Parathyroid adenoma (tissue), 2 donors: Measurements from ENCODE around the gene TMCC3.

ENCODE experiments used
- H2AFZ ChIP-seq: fragments of 300-600 bp; sonication (generic); one replicate; pipeline ENCODE4 v1.7.0; 2017; ENCODE audit warnings: antibody characterized with exemption, mild to moderate bottlenecking
- H3K27ac ChIP-seq: fragments of 300-600 bp; sonication (generic); one replicate; pipeline ENCODE4 v1.7.0; 2017
- H3K27me3 ChIP-seq: fragments of 300-600 bp; sonication (generic); one replicate; pipeline ENCODE4 v1.7.0; 2017; ENCODE audit warnings: low read length; ENCODE audit not compliant: control insufficient read depth, insufficient read depth
- H3K36me3 ChIP-seq: fragments of 300-600 bp; sonication (generic); one replicate; pipeline ENCODE4 v1.7.0; 2017; ENCODE audit warnings: low read length; ENCODE audit not compliant: control insufficient read depth, insufficient read depth
- H3K4me1 ChIP-seq: fragments of 300-600 bp; sonication (generic); one replicate; pipeline ENCODE4 v1.7.0; 2017; ENCODE audit warnings: control low read depth
- H3K4me2 ChIP-seq: fragments of 300-600 bp; sonication (generic); one replicate; pipeline ENCODE4 v1.7.0; 2017; ENCODE audit warnings: low read length
- H3K4me3 ChIP-seq: fragments of 300-600 bp; sonication (generic); one replicate; pipeline ENCODE4 v1.7.0; 2017; ENCODE audit warnings: low read depth, low read length
- H3K79me2 ChIP-seq: fragments of 300-600 bp; sonication (generic); one replicate; pipeline ENCODE4 v1.7.0; 2017; ENCODE audit warnings: control low read depth
- H3K9ac ChIP-seq: fragments of 300-600 bp; sonication (generic); one replicate; pipeline ENCODE4 v1.7.0; 2017; ENCODE audit warnings: mild to moderate bottlenecking
- H3K9me3 ChIP-seq: fragments of 300-600 bp; sonication (generic); one replicate; pipeline ENCODE4 v1.7.0; 2017; ENCODE audit warnings: low read length; ENCODE audit not compliant: control insufficient read depth
- TF ChIP-seq, protein P1 (sequence below): fragments of 300-600 bp; sonication (generic); IDR thresholded peaks from one replicate; pipeline ENCODE4 v1.7.0; 2017; ENCODE audit warnings: antibody characterized with exemption, mild to moderate bottlenecking
- donor health status: primary hyperparathyroidism.

The TMCC3 gene

DNA sequence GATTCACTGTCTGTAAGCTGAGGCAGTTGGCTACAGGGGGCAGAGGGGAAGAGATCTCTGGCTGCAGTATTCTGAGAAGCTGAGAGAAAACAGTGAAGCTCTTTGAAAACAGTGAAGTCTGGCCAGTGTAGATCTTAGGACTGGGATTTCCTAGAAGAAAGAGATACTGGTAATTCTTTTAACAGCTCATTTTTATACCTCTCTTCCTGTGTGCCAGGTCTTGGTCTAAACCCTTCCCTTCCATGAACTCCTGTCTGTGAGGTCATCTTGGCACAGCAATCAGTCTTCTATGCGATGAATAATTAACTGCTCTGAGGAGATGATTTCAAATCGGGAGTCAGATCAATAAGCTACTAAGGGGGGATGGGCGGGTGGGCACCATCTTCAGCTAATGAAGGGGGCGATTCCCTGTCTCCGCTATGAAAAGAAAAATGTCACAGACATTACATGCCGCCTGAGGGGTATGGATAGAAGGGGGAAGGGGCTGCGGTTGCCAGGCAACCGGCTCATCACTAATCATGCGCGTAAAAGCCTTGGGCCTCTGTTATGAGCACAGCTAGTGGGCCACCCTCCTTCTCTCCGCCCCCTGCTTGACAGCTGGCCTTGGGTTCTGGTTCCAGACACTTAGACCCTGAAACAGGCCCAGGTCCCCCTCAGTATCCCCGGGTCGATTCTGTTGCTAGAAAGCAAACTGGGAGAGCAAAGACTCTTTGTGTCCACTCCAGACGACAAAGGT is 115.4 kb downstream of the TMCC3 start:
- Histone ChIP-seq H3K4me3 (no peak overlapping the region), H3K9me3 (no peaks in the 10 kb centered on the region), H2AFZ (no peak overlapping the region), H3K79me2 (no peaks in the 10 kb centered on the region), H3K27ac (no peak overlapping the region), H3K4me1 (peaks cover 2% of the 10 kb centered on the region), H3K27me3 (no peaks in the 10 kb centered on the region), H3K9ac (no peak overlapping the region), H3K36me3 (no peaks in the 10 kb centered on the region), H3K4me2 (no peak overlapping the region)
- TF ChIP-seq, protein P1, sequence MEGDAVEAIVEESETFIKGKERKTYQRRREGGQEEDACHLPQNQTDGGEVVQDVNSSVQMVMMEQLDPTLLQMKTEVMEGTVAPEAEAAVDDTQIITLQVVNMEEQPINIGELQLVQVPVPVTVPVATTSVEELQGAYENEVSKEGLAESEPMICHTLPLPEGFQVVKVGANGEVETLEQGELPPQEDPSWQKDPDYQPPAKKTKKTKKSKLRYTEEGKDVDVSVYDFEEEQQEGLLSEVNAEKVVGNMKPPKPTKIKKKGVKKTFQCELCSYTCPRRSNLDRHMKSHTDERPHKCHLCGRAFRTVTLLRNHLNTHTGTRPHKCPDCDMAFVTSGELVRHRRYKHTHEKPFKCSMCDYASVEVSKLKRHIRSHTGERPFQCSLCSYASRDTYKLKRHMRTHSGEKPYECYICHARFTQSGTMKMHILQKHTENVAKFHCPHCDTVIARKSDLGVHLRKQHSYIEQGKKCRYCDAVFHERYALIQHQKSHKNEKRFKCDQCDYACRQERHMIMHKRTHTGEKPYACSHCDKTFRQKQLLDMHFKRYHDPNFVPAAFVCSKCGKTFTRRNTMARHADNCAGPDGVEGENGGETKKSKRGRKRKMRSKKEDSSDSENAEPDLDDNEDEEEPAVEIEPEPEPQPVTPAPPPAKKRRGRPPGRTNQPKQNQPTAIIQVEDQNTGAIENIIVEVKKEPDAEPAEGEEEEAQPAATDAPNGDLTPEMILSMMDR: no peak

DNA sequence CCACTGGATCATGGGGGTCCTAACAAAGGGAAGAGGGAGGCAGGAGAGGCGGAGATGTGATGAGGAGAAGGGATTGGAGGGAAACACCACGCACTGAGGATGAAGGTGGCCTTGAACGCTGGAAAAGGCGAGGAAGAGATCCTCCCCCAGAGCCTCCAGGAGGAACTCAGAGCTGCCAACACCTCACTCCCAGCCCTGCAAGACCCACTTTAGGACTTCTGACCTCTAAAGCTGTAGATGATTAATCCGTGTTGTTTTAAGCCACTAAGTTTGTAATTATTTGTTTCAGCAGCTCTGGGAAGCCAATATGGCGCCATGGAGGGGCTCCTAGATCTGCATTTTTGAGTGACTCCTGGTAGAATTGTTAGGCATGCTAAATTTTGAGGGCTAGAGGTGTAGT is 116.1 kb downstream of the TMCC3 start:
- no peaks in the 10 kb centered on the region for H3K36me3 ChIP-seq
- H3K27me3 ChIP-seq: no peaks in the 10 kb centered on the region
- no peak overlapping the region for H3K9ac ChIP-seq
- H3K79me2 ChIP-seq: no peaks in the 10 kb centered on the region
- TF ChIP-seq, protein P1: no peak
- no peak overlapping the region for H3K4me2 ChIP-seq
- H3K27ac ChIP-seq: no peak overlapping the region
- H3K4me3 ChIP-seq: no peak overlapping the region
- no peaks in the 10 kb centered on the region for H3K9me3 ChIP-seq
- H3K4me1 ChIP-seq: peaks cover 2% of the 10 kb centered on the region
- H2AFZ ChIP-seq: no peak overlapping the region

DNA sequence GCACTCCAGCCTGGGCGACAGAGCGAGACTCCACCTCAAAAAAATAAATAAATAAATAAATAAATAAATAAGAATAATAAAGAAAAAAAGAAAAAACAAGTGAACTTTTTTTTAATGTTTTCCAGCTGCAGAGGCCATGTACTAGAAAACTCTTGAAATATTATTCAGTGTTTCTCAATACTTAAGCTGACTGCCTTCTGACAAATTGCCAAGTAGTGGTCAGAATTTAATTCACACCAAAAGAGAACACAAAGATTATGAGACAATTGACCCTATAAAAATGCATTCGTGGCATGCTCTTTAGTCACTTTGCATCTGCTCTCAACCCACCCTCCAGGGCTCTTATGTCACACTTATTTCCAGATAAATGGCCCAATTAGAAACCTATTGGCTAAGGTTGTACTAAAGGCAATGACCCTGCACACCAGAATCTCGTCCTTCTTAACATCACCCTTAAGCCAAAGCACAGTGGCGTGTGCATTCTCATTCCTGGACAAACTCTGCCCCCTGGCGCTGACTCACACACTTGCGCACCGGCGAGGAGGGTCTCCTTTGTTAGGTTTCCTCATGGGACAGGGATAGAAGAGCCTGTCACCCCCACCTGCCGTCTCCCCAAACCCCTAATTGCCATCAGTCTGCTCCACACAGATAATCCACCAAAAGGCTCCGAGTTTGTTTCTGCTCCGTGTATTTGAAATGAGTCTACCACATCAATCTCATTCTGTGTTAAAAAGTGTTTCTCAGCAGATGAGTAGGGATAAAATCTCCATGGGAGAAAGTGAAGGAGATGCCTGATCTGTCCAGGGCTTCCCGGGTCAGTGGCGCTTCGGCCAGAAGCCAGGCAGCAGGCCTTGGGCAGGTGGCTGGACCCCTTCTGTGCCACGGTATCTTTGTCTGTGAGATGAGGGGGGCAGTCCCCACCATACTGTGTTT is 117.6 kb downstream of the TMCC3 start:
- Histone ChIP-seq H3K27me3 (no peaks in the 10 kb centered on the region), H3K4me1 (peaks cover 2% of the 10 kb centered on the region), H2AFZ (peak overlapping the region; percentile 17), H3K4me3 (no peak overlapping the region), H3K4me2 (no peak overlapping the region), H3K36me3 (no peaks in the 10 kb centered on the region), H3K9ac (no peak overlapping the region), H3K27ac (no peak overlapping the region), H3K79me2 (no peaks in the 10 kb centered on the region), H3K9me3 (no peaks in the 10 kb centered on the region)
- TF ChIP-seq, protein P1: peak; percentile 82

DNA sequence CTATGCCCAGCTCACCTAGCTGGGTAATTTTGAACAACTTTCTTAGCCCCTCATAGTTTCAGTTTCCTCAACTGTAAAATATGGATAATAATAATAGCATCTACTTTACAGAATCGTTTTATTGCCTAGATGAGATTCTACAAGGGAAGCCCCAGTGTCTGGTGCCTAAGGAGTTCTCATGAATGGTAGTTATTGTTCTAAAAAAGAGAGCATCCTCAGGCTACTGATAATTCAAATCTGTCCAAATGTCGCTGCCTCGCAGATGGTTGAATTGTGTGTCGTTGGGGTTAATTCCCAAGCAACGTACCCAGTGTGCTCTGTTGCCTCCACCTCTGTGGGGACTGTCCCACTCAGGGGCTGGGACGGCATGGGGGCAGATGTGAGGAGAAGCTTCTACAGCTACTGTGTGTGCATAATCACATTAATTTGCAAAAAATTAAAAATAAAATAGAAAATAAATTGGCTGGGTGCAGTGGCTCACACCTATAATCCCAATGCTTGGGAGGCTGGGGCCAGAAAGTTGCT is 119.1 kb downstream of the TMCC3 start:
- Histone ChIP-seq H3K9ac (no peak overlapping the region), H3K4me2 (no peak overlapping the region), H3K4me3 (no peak overlapping the region), H3K9me3 (no peaks in the 10 kb centered on the region), H2AFZ (no peak overlapping the region), H3K4me1 (peaks cover 2% of the 10 kb centered on the region), H3K79me2 (no peaks in the 10 kb centered on the region), H3K27ac (no peak overlapping the region), H3K36me3 (no peaks in the 10 kb centered on the region), H3K27me3 (no peaks in the 10 kb centered on the region)
- TF ChIP-seq, protein P1: no peak
